ENCODE data around the gene UBALD2.

Gene UBALD2

GRCh38 chr17:76318586-76318985, 53.4 kb downstream of the UBALD2 start:
- no peak for DNase-seq (ENCODE audit: low read depth, low spot score)
